GM12874 (cell line): ENCODE results near the gene NFATC1.

ENCODE experiments used
- TF ChIP-seq, protein P1 (sequence below): IDR thresholded peaks from 2 replicates; pipeline ENCODE4 v1.5.1; 2011; ENCODE audit warnings: low read depth, mild to moderate bottlenecking, control low read depth, low read length, moderate library complexity; ENCODE audit not compliant: insufficient read depth

The NFATC1 gene

DNA sequence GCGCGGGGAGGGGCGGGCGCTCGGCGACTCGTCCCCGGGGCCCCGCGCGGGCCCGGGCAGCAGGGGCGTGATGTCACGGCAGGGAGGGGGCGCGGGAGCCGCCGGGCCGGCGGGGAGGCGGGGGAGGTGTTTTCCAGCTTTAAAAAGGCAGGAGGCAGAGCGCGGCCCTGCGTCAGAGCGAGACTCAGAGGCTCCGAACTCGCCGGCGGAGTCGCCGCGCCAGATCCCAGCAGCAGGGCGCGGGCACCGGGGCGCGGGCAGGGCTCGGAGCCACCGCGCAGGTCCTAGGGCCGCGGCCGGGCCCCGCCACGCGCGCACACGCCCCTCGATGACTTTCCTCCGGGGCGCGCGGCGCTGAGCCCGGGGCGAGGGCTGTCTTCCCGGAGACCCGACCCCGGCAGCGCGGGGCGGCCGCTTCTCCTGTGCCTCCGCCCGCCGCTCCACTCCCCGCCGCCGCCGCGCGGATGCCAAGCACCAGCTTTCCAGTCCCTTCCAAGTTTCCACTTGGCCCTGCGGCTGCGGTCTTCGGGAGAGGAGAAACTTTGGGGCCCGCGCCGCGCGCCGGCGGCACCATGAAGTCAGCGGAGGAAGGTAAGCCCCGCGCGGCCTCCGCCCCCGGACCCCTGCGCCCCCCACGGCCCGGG lies at the start of gene NFATC1:
Gene NFATC1 (plus strand): TSS at position 170 of the 644 bp plus-strand sequence. CDS start 295 bp downstream, at position 465.
- TF ChIP-seq, protein P1, sequence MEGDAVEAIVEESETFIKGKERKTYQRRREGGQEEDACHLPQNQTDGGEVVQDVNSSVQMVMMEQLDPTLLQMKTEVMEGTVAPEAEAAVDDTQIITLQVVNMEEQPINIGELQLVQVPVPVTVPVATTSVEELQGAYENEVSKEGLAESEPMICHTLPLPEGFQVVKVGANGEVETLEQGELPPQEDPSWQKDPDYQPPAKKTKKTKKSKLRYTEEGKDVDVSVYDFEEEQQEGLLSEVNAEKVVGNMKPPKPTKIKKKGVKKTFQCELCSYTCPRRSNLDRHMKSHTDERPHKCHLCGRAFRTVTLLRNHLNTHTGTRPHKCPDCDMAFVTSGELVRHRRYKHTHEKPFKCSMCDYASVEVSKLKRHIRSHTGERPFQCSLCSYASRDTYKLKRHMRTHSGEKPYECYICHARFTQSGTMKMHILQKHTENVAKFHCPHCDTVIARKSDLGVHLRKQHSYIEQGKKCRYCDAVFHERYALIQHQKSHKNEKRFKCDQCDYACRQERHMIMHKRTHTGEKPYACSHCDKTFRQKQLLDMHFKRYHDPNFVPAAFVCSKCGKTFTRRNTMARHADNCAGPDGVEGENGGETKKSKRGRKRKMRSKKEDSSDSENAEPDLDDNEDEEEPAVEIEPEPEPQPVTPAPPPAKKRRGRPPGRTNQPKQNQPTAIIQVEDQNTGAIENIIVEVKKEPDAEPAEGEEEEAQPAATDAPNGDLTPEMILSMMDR: no peak

GRCh38 chr18:79345981-79346380 lies 49.7 kb upstream of the NFATC1 start:
- TF ChIP-seq, protein P1: no peak

DNA sequence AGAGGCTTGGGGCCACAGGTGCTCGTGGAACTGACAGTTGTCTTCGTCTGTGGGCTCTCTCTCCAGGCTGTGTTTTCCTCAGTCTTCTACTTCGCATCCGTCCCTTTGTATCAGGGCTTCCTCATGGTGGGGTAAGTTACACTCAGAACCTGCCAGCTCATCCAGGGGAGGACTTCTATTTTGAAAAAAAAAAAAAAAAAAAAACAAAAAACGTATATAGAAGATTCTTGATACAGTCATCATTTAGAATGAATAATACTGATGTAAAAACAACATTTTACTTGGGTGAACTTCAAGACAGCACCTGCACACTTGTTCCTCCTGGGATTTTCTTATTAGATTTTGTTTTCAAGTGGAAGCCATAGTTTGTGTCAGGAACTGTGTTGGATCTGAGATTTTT lies 47.7 kb upstream of the NFATC1 start:
- TF ChIP-seq, protein P1: no peak

DNA sequence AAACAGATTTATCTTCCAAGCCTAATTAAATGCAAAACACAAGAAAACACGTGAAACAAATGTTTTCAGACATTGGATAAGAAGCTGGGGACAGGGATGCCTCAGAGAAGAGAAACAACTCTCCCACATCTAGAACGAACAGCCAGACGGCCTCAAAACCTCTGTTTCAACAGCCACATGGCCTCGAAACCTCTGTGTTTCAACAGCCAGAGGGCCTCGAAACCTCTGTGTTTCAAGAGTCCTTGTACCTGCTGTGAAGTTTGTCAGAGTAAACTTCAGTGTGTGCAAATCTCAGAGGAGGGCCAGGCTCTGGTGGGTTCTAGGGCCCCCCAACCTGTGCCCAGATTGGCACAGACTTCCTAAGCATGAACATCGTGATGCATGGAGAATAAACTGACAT lies 43.3 kb upstream of the NFATC1 start:
- TF ChIP-seq, protein P1: no peak

GRCh38 chr18:79353267-79353666 lies 42.5 kb upstream of the NFATC1 start:
- TF ChIP-seq, protein P1: no peak

DNA sequence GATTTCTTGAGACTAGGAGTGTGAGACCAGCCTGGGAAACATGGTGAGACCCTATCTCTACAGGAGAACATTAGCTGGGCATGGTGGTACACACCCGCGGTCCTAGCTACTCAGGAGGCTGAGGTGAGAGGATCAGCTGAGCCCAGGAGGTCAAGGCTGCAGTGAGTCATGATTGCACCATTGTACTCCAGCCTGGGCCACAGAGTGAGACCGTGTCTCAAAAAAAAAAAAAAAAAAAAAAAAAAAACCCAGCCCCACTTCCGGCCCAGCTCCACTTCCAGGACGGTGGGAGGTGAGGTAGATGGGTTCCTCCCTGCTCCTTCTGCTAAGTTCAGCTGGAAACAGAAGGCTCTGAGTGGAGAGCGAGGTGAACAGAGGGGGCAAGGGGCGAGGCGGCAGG lies 41.4 kb upstream of the NFATC1 start:
- TF ChIP-seq, protein P1: no peak

DNA sequence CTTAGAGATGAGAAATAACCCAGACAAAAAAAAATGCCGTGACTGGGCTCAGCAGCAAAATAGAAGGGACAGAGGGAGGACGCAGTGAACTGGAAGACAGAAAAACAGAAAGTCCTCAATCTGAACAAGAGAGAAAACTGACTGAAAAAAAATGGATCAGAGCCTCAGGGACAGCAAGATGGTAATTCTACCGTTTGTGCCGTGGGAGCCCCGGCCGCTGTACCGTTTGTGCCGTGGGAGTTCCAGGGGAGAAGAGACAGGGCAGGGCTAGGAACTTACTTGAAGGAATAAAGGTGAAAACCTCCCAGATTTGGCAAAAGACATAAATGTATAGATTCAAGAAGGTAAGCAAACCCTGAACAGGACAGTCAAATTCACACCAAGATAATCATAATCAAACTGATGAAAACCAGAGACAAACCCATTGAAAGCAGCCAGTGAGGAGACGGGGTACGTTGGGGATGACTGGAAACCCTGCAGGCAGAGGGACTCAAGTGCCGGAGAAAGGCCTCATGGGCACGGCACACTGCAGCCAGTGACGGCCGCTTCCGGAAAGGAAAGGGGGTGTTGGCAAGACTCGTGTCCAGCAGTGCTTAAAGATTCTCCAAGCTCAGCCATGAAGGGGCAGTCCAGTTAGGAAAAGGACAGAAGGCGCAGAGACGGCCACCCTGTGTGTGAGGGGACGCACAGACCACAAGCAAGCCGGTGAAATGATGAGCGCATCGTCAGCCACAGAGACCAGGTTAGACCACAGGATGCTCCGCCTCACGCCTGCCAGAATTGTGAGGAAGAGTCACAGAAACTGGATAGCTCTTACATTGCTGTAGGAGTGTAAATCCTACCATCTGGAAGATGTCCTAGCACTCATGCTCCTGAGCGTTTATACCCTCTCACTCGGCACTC lies 40.0 kb upstream of the NFATC1 start:
- TF ChIP-seq, protein P1: no peak
